IMR-90 (cell line): ENCODE results near the gene TNS3. TPM values are rescaled to one million over a fixed set of nuclear protein-coding genes. Genes with fewer than 3 reads are reported as not detected.

Experiments used
- ATAC-seq: fragments of 200-7000 bp; cut with Tn5 transposase; 2 replicates; pipeline ENCODE4 v1.9.1; 2020; ENCODE audit warnings: low read depth, mild to moderate bottlenecking, moderate library complexity
- BruUV-seq: library from RNA; stranded (reverse); fragments of 400-500 nt; replicated peaks from 2 replicates; lab custom pipeline; 2021; lab: Mats Ljungman, UMichigan
- CTCF ChIA-PET: fragments of 300-600 bp; formaldehyde crosslinking; extraction: SDS; loops from one replicate; lab custom pipeline; 2021; ENCODE audit warnings: antibody characterized with exemption; lab: Yijun Ruan, JAX
- POLR2A ChIA-PET: fragments of 300-600 bp; sonication (Branson Sonifier 250); formaldehyde crosslinking; loops from one replicate; lab custom pipeline; 2022; ENCODE audit warnings: antibody characterized with exemption; ENCODE audit not compliant: unreplicated experiment; lab: Charles Lee
- DNase-seq: peaks from one replicate; pipeline ENCODE4 v3.0.0; 2013
- H2AFZ ChIP-seq: replicated peaks from 2 replicates; pipeline ENCODE3; 2013; ENCODE audit warnings: low read length, mild to moderate bottlenecking; ENCODE audit not compliant: poor library complexity
- H2AK5ac ChIP-seq: 2 replicates; pipeline ENCODE4 v1.6.1; 2013; ENCODE audit warnings: low read depth, low read length, inconsistent platforms
- H2AK9ac ChIP-seq: replicated peaks from 2 replicates; pipeline ENCODE3; 2013; ENCODE audit warnings: mild to moderate bottlenecking, low read depth, low read length, moderate library complexity; ENCODE audit not compliant: poor library complexity
- H2BK120ac ChIP-seq: 2 replicates; pipeline ENCODE4 v1.6.1; 2013; ENCODE audit warnings: low read depth, low read length, inconsistent platforms
- H2BK15ac ChIP-seq: 3 replicates; pipeline ENCODE4 v1.6.1; 2013; ENCODE audit warnings: low read depth, low read length, inconsistent platforms
- H2BK20ac ChIP-seq: 2 replicates; pipeline ENCODE4 v1.6.1; 2013; ENCODE audit warnings: low read depth, mild to moderate bottlenecking, inconsistent platforms, low read length, moderate library complexity
- H2BK5ac ChIP-seq: 2 replicates; pipeline ENCODE4 v1.6.1; 2013; ENCODE audit warnings: mild to moderate bottlenecking, low read depth, low read length, inconsistent platforms; ENCODE audit not compliant: poor library complexity, severe bottlenecking
- H3K14ac ChIP-seq: replicated peaks from 2 replicates; pipeline ENCODE4 v1.6.1; 2013; ENCODE audit warnings: low read depth, low read length, inconsistent platforms
- H3K18ac ChIP-seq: 2 replicates; pipeline ENCODE4 v1.6.1; 2013; ENCODE audit warnings: low read depth, low read length, control low read depth
- H3K23ac ChIP-seq: 2 replicates; pipeline ENCODE4 v1.6.1; 2013; ENCODE audit warnings: low read depth, low read length, inconsistent platforms
- H3K27ac ChIP-seq: 2 replicates; pipeline ENCODE4 v1.5.1; 2013; ENCODE audit warnings: mild to moderate bottlenecking, control low read depth, low read length; ENCODE audit not compliant: insufficient read depth
- H3K27me3 ChIP-seq: 2 replicates; pipeline ENCODE4 v1.6.1; 2013; ENCODE audit warnings: low read length; ENCODE audit not compliant: control insufficient read depth, insufficient read depth
- H3K36me3 ChIP-seq: 2 replicates; pipeline ENCODE4 v1.6.1; 2013; ENCODE audit warnings: low read length, mixed read lengths; ENCODE audit not compliant: control insufficient read depth, insufficient read depth
- H3K4ac ChIP-seq: 2 replicates; pipeline ENCODE4 v1.6.1; 2013; ENCODE audit warnings: low read depth, low read length, inconsistent platforms
- H3K4me1 ChIP-seq: 2 replicates; pipeline ENCODE4 v1.6.1; 2013; ENCODE audit warnings: low read length, mixed read lengths; ENCODE audit not compliant: control insufficient read depth, insufficient read depth
- H3K4me2 ChIP-seq: 2 replicates; pipeline ENCODE4 v1.6.1; 2013; ENCODE audit warnings: low read depth, mild to moderate bottlenecking, control low read depth, low read length, moderate library complexity
- H3K4me3 ChIP-seq: 2 replicates; pipeline ENCODE4 v1.5.1; 2013; ENCODE audit warnings: low read depth, mild to moderate bottlenecking, control low read depth, low read length, moderate library complexity; ENCODE audit not compliant: insufficient read depth
- H3K56ac ChIP-seq: 2 replicates; pipeline ENCODE4 v1.6.1; 2013; ENCODE audit warnings: low read length, inconsistent platforms; ENCODE audit not compliant: insufficient read depth; ENCODE audit errors: extremely low read depth
- H3K79me1 ChIP-seq, 2 experiments: 2 replicates each; pipeline ENCODE4 v1.6.1; 2013; ENCODE audit warnings: low read length in 2 of 2, inconsistent platforms in 1 of 2, low read depth in 1 of 2
- H3K9ac ChIP-seq: 2 replicates; pipeline ENCODE4 v1.6.1; 2013; ENCODE audit warnings: low read depth, low read length, control low read depth
- H3K9me1 ChIP-seq: 2 replicates; pipeline ENCODE4 v1.6.1; 2013; ENCODE audit warnings: low read length, inconsistent platforms; ENCODE audit not compliant: insufficient read depth
- H3K9me3 ChIP-seq: 2 replicates; pipeline ENCODE4 v1.6.1; 2013; ENCODE audit warnings: low read length; ENCODE audit not compliant: control insufficient read depth, insufficient read depth
- H4K20me1 ChIP-seq: 2 replicates; pipeline ENCODE4 v1.6.1; 2013; ENCODE audit warnings: low read length, inconsistent platforms; ENCODE audit not compliant: insufficient read depth
- H4K5ac ChIP-seq: 2 replicates; pipeline ENCODE4 v1.6.1; 2013; ENCODE audit warnings: mild to moderate bottlenecking, low read depth, low read length, control low read depth
- H4K8ac ChIP-seq, 2 experiments: 2 replicates each; pipeline ENCODE4 v1.6.1; 2013; ENCODE audit warnings: low read depth in 2 of 2, low read length in 2 of 2, control low read depth in 1 of 2, inconsistent platforms in 1 of 2
- H4K91ac ChIP-seq: 2 replicates; pipeline ENCODE4 v1.6.1; 2013; ENCODE audit warnings: low read depth, low read length, inconsistent platforms; ENCODE audit not compliant: insufficient read depth
- BHLHE40 ChIP-seq: fragments of 150-350 bp; IDR thresholded peaks from 2 replicates; pipeline ENCODE4 v1.6.1; 2016; ENCODE audit warnings: mild to moderate bottlenecking, low read depth, low read length
- CEBPB ChIP-seq: IDR thresholded peaks from 2 replicates; pipeline ENCODE4 v1.6.1; 2012; ENCODE audit warnings: low read depth, low read length, improper control_type of control experiment
- CHD1 ChIP-seq: IDR thresholded peaks from 2 replicates; pipeline ENCODE4 v1.6.1; 2012; ENCODE audit warnings: low read depth, low read length, improper control_type of control experiment
- CTCF ChIP-seq: conservative IDR thresholded peaks from 2 replicates; pipeline ENCODE4 v1.5.1; 2012; ENCODE audit warnings: mild to moderate bottlenecking, low read depth, low read length, improper control_type of control experiment
- ELK1 ChIP-seq: fragments of 150-350 bp; IDR thresholded peaks from 2 replicates; pipeline ENCODE4 v1.6.1; 2016; ENCODE audit warnings: low read depth, mild to moderate bottlenecking, low read length, moderate library complexity, borderline replicate concordance
- FOS ChIP-seq: fragments of 150-350 bp; IDR thresholded peaks from 2 replicates; pipeline ENCODE4 v1.6.1; 2016; ENCODE audit warnings: low read depth, low read length
- MAFK ChIP-seq: IDR thresholded peaks from 2 replicates; pipeline ENCODE4 v1.6.1; 2012; ENCODE audit warnings: low read depth, low read length, improper control_type of control experiment
- MAZ ChIP-seq: IDR thresholded peaks from 2 replicates; pipeline ENCODE4 v1.6.1; 2012; ENCODE audit warnings: low read depth, mild to moderate bottlenecking, low read length, improper control_type of control experiment, moderate library complexity, borderline replicate concordance
- MXI1 ChIP-seq: IDR thresholded peaks from 2 replicates; pipeline ENCODE4 v1.6.1; 2012; ENCODE audit warnings: low read depth, mild to moderate bottlenecking, low read length, moderate library complexity, borderline replicate concordance
- POLR2A ChIP-seq: IDR thresholded peaks from 2 replicates; pipeline ENCODE4 v1.6.1; 2012; ENCODE audit warnings: mild to moderate bottlenecking, low read depth, low read length
- RCOR1 ChIP-seq: IDR thresholded peaks from 2 replicates; pipeline ENCODE4 v1.6.1; 2012; ENCODE audit warnings: mild to moderate bottlenecking, low read length, improper control_type of control experiment; ENCODE audit not compliant: insufficient replicate concordance
- USF2 ChIP-seq: fragments of 150-350 bp; IDR thresholded peaks from 2 replicates; pipeline ENCODE4 v1.6.1; 2017; ENCODE audit warnings: mild to moderate bottlenecking, antibody characterized with exemption, low read length, low read depth
- WGBS, 2 experiments: methylation state at CpG; one replicate each; pipeline versions ENCODE4 v1.1.5 to v1.1.7; 2013; ENCODE audit warnings: missing lambda C conversion rate in 2 of 2; ENCODE audit not compliant: insufficient read length in 1 of 2; ENCODE audit errors: extremely low coverage in 2 of 2; 5-methylcytosine and 5-hydroxymethylcytosine counted together
- dilution Hi-C: fragments of 300-500 bp; cut with HindIII; formaldehyde crosslinking; loops from one replicate; pipeline ENCODE4 v1.14.3; 2018; ENCODE audit warnings: low sequenced_read_pairs; ENCODE audit not compliant: unreplicated experiment
- in situ Hi-C: fragments of 300-500 bp; cut with MboI; formaldehyde crosslinking; loops from 3 replicates; pipeline ENCODE4 v1.14.3; 2019; ENCODE audit warnings: low sequenced_read_pairs, inconsistent platforms, mixed read lengths
- intact Hi-C: fragments of 100-400 bp; cut with micrococcal nuclease; formaldehyde crosslinking; loops from 2 replicates; pipeline ENCODE4 v1.10.0; 2022
- polyA plus RNA-seq, 3 experiments: library from polyadenylated mRNA; depleted of rRNA; stranded (reverse); fragments of >200 nt; gene quantifications; 2 replicates each; pipeline ENCODE4 v1.2.3, GENCODE V29; 2012; ENCODE audit warnings: low replicate concordance in 1 of 3
- total RNA-seq: library from RNA; depleted of rRNA; stranded (reverse); fragments of >200 nt; gene quantifications from 2 replicates; pipeline ENCODE4 v1.2.3, GENCODE V29; 2012

Gene TNS3
- total and polyA plus RNA-seq, 2 of the 4 experiments (the other 2 are of a cell fraction), result 64.3 to 79.2 TPM

- Histone ChIP-seq H3K9ac (no peak overlapping the region), H2BK120ac (peak overlapping the region; percentile 99), H3K23ac (no peak overlapping the region), H2BK15ac (peak overlapping the region; percentile 96; the same call in 2 of the 3 replicates), H4K91ac (peak overlapping the region; percentile 91), H3K4me3 (no peak overlapping the region), H3K4ac (peak overlapping the region; percentile 99), H2AFZ (no peak overlapping the region), H3K4me1 (peaks cover 18% of the 10 kb centered on the region), H3K27me3 (no peaks in the 10 kb centered on the region), H2AK5ac (peak overlapping the region; percentile 78), H3K9me1 (peaks cover 21% of the 10 kb centered on the region), H3K18ac (peak overlapping the region; percentile 99; the same call in 1 of the 2 replicates), H3K36me3 (no peaks in the 10 kb centered on the region), H4K20me1 (no peaks in the 10 kb centered on the region), H3K4me2 (no peak overlapping the region), H2BK20ac (peak overlapping the region; percentile 53), H2AK9ac (no peak overlapping the region), H3K14ac (peak overlapping the region; percentile 81; the same call in 1 of the 2 replicates), H3K56ac (no peak overlapping the region; the same call in 1 of the 2 replicates), H2BK5ac (no peak overlapping the region), H4K5ac (peak overlapping the region; percentile 28; the same call in 1 of the 2 replicates), H3K27ac (peak overlapping the region; percentile 87; the same call in 1 of the 2 replicates), H3K79me1 (no peaks in the 10 kb centered on the region), H3K9me3 (no peaks in the 10 kb centered on the region), H4K8ac (peak overlapping the region; percentile 21 to 29; a peak in 2 of 4 replicates)
- CTCF ChIA-PET, result no interaction called here
- in situ Hi-C loops (no loop called here), dilution Hi-C loops (no loop called here), intact Hi-C loops (loop anchor here (5.0 kb wide), 1 partner anchor 39 kb away; the partner anchor contains the start of gene TNS3)
- WGBS, 2 experiments, result 97% methylated on average over 5 of the region's 12 CpGs; no CpG with 5 or more reads in 1 of the 2 experiments
- no peak for DNase-seq
- POLR2A ChIA-PET, result no interaction called here
- no TSS peak for BruUV-seq
- no peak for TF ChIP-seq POLR2A
- no peak for TF ChIP-seq RCOR1
- no peak for TF ChIP-seq BHLHE40
- TF ChIP-seq MAFK, result no peak
- TF ChIP-seq MXI1, result no peak
- no peak for TF ChIP-seq CHD1
- no peak for TF ChIP-seq ELK1
- no peak for TF ChIP-seq USF2
- TF ChIP-seq FOS, result no peak
- no peak for TF ChIP-seq CTCF
- no peak for TF ChIP-seq MAZ
- TF ChIP-seq CEBPB, result no peak
- no peak for ATAC-seq
Observed at GRCh38 chr7:47621347-47621746, 39.4 kb upstream of the TNS3 start.
